HUDEP-2 (cell line): ENCODE results near the gene ANKUB1.
A peak's percentile ranks its signal among the peaks of the same experiment; 100 is the strongest.
"Not testable (repeated sequence)": the region's sequence is repeated elsewhere in the genome, so short reads cannot be mapped to it uniquely, and the experiment has no call there.

Source experiments
- DNase-seq, 76 experiments: peaks; one replicate each; lab custom pipeline; 2025; ENCODE audit not compliant: unreplicated experiment in 76 of 76; lab: John Stamatoyannopoulos, UW

ANKUB1 gene

GRCh38 chr3:149792452-149793270, at the start of gene ANKUB1:
Gene ANKUB1, minus strand, starts transcription at chr3:149792554. Its CDS starts 188 bp downstream, at chr3:149792366.
- DNase-seq, result no peak

DNA sequence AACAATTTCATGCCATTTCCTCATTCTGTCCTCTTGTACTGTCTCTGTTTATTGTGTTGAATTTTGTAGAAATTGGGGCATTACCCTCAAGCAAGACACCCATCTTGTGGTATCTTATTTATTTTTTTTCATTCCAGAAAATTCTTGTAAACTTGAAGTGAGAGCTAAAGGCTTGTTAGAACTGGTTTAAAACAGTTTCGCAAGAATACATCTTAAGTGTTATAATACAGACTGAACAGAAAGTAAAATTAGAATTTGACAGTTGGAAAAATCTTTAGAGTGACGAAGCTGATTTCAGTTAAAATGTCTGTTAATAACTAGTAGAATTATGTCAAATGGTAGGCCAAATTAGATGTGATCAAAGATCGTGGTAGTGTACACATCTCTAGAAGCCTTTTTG, 47.5 kb upstream of the ANKUB1 start:
- no peak for DNase-seq

- not testable (repeated sequence) for DNase-seq
Measured at GRCh38 chr3:149839469-149839868, 47.1 kb upstream of the ANKUB1 start.

- DNase-seq, result not testable (repeated sequence)
Measured at GRCh38 chr3:149838491-149838890, 46.1 kb upstream of the ANKUB1 start.

DNA sequence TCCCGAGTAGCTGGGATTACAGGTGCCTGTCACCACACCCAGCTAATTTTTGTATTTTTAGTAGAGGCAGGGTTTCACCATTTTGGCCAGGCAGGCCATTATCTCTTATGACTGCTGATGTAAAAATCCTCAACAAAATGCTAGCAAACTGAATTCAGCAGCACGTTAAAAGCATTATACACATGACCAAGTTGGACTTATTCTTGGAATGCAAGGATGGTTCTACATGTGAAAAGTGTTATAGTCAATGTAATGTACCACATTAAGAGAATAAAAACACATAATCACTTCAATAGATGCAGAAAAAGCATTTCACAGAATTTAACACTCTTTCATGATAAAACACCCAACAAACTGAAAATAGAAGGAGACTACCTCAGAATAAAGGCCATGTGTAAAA, 40.9 kb upstream of the ANKUB1 start:
- DNase-seq, result no peak

DNA sequence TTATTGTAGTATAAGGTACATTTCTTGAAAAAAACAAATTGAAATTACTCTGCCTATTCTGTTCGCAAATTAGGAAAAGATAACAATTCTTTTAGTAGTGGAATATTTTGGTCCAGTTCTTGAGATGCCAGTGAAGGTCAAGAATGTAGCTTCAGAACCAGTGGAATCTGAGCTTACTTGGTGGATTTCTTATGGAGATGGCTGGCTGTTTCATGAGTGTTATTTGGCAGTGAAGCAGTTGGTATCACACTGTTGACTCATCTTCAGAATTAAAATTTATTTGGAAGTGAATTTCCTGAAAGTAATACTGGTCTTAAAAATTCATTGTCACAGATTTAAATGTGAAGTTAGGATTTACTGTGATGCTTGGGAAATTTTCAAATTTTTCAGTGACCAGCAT, 39.7 kb upstream of the ANKUB1 start:
- DNase-seq, result no peak

DNA sequence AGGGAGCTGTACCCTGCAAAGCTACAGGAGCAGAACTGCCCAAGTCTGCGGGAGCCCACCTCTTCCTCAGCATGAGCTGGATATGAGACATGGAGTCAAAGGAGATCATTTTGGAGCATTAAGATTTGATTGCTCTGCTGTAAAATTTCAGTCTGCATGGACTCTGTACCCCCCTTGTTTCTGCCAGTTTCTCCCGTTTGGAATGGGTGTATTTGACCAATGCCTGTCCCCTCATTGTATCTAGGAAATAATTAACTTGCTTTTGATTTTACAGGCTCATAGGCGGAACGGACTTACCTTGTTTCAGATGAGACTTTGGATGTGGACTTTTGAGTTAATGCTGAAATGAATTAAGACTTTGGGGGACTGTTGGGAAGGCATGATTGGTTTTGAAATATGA, 39.0 kb upstream of the ANKUB1 start:
- DNase-seq, result no peak

DNA sequence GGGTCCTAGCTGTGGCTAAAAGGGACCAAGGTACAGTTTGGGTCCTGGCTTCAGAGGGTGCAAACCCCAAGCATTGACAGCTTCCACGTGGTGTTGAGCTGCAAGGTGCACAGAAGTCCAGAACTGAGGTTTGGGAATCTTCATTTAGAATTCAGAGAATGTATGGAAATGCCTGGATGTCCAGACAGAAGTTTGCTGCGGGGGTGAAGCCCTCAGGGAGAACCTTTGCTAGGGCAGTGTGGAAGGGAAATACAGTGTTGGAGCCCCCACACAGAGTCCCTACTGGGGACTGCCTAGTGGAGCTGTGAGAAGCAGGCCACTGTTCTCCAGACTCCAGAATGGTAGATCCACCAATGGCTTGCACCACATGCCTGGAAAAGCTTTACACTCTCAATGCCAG, 38.5 kb upstream of the ANKUB1 start:
- no peak for DNase-seq

DNA sequence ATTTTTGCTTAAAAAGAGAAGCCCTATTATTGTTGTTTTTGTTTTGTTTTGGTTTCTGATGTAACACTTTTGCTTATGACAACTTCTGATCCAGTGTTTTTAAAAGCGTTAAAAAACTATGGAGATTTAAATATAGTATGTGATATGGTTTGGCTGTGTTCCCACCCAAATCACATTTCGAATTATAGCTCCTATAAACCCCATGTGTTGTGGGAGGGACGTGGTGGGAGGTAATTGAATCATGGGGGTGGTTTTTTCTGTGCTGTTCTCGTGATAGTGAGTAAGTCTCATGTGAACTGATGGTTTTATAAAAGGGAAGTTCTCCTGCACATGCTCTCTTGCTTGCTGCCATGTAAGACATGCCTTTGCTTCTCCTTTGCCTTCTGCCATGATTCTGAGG, 37.3 kb upstream of the ANKUB1 start:
- not testable (repeated sequence) for DNase-seq

- no peak for DNase-seq
Measured at GRCh38 chr3:149828390-149828789, 36.0 kb upstream of the ANKUB1 start.

DNA sequence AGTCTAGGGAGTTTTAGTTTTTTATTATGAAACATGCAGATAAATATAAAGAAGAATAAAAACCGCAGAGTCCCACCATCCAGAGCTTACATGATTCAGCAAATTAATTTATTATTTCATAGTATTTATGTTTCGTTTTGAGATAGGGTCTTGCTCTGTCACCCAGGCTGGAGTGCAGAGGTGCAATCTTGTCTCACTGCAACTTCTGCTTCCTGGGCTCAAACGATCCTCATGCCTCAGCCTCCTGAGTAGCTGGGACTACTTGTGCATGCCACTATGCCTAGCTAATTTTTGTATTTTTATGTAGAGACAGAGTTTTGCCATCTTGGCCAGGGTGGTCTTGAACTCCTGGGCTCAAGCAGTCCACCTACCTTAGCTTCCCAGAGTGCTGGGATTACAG, 34.3 kb upstream of the ANKUB1 start:
- DNase-seq, result no peak

DNA sequence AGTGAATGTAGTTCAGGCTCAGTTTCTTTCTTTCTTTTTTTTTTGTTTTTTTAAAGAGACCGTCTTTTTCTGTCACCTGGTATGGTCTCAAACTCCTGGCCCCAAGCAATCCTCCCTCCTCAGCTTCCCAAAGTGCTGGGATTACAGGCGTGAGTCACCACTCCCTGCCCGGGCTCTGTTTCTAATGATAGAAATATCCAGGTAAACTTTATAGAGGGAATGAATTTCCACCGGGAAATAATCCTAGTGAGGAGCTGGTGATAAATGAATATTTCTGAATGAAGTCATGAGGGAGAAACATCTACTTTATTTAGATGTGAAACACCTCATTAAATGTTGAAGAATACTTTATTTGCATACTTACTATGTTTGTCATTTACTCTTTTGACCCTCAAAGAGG, 27.8 kb upstream of the ANKUB1 start:
- DNase-seq, result no peak

GRCh38 chr3:149819432-149819831, 27.1 kb upstream of the ANKUB1 start:
- no peak for DNase-seq

GRCh38 chr3:149816986-149817385, 24.6 kb upstream of the ANKUB1 start:
- no peak for DNase-seq

- no peak for DNase-seq
Measured at GRCh38 chr3:149816311-149816710, 24.0 kb upstream of the ANKUB1 start.

DNA sequence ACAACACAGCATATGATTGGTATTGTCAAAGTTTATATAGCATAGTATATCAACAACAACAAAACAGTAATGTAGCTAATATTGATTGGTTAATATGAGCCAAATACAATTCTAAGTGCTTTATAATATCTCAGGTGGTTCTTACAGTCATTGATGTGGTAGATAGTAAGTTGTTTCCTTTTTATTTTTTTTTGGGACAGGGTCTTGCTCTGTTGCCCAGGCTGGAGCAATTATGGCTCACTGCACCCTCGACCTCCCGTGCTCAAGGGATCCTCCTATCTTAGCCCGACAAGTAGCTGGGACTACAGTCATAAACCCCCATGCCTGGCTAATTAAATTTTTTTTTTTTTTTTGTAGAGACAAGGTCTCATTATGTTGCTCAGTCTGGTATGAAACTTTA, 23.4 kb upstream of the ANKUB1 start:
- no peak for DNase-seq

GRCh38 chr3:149815321-149815720, 23.0 kb upstream of the ANKUB1 start:
- no peak for DNase-seq

- peak in 20 of 76 experiments; percentile 0 to 59 (median 10) for DNase-seq
Measured at GRCh38 chr3:149813367-149814281, 21.3 kb upstream of the ANKUB1 start.

DNA sequence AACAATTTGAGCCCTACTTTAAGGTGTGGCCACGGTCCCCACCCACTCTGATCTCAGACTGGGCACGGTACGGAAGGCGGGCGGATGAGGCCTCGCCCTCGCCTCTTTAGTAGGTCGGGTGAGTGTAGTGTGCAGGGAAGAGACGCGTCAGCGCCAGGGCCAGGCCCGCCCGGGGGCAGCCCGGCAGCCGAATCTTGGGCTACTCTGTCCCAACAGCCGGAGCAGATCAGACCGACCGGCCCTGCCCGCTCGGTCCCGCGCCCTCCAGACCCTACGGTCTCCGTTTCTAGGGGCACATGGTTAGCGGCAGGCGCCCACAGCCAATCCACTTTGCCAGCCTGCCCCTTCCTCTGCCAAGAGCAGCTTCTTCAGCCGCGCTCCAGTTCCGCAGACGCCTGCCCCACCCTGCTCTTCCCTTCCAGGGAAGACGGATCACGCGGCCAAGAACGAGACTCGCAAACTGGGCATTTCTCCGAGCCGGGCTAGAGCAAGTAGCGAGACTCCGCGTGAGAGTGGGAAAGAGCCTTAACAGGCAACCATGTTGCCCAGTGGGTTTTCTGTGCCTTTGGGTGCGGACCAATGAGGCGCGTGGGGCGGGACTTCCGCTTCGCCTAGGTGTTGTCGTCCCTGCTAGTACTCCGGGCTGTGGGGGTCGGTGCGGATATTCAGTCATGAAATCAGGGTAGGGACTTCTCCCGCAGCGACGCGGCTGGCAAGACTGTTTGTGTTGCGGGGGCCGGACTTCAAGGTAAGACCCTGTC, 20.4 kb upstream of the ANKUB1 start, which contains the start of gene RNF13:
Gene RNF13 (plus strand): TSS at position 610 of the 761 bp plus-strand sequence. CDS start 32,812 bp downstream, outside the sequence.
- DNase-seq, result peak in 74 of 76 experiments; percentile 34 to 91 (median 79)

GRCh38 chr3:149812165-149812605, 19.8 kb upstream of the ANKUB1 start:
- DNase-seq, result no peak

DNA sequence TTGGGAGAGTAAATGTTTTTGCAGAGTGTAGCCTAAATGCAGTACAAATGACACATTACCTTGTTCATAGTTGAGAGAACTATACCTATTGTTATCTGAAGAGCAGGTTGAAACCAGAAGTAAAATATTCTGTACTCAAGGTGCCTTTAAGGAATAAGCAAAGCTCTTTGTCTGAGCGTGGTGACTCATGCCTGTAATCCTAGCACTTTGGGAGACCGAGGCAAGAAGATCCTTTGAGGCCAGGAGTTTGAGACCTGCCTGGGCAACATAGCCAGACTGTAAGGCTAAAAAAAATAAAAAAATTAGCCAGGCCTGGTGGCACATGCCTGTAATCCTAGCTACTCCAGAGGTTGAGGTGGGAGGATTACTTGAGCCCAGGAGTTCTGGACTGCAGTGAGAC, 18.5 kb upstream of the ANKUB1 start:
- no peak for DNase-seq
